GM19193 (cell line): ENCODE measurements around the gene TUBA8.

Experiments
- POLR2A ChIP-seq: IDR thresholded peaks from 4 replicates; pipeline ENCODE4 v1.6.1; 2011; ENCODE audit not compliant: insufficient read depth, insufficient read length; ENCODE audit errors: extremely low read depth

Gene TUBA8

GRCh38 chr22:18075720-18076497 lies 34.7 kb upstream of the TUBA8 start:
- TF ChIP-seq POLR2A: no peak

DNA sequence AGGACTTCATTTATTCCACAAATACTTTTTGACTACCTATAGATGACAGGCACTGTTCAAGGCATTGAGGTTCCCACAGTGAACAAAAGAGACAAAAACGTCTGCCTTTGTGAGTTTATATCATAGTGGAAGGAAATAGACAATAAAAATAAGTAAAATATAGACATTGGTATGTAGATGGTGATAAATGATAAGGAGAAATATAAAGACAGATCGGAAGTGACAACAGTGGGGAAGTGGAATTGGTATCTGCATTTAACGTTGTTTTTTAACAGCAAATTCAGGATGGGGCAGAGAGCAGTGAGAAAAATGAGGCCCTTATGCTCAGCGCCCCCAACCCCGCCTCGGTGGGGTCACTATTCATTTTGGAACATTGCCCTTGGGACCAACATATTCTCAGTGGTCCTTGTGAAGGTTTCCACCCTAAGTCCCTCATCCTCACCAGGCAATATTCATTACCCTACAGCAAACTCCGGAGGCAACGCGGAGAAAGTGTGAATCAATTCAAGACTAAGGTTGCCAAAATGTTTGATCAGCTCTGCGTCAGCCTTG lies 33.4 kb upstream of the TUBA8 start:
- TF ChIP-seq POLR2A: no peak

GRCh38 chr22:18077639-18078328 lies 32.8 kb upstream of the TUBA8 start, which contains the start of gene PEX26:
Gene PEX26 (plus strand): TSS chr22:18077990. CDS start chr22:18078377, 387 bp downstream.
- peak; percentile 74 for TF ChIP-seq POLR2A

DNA sequence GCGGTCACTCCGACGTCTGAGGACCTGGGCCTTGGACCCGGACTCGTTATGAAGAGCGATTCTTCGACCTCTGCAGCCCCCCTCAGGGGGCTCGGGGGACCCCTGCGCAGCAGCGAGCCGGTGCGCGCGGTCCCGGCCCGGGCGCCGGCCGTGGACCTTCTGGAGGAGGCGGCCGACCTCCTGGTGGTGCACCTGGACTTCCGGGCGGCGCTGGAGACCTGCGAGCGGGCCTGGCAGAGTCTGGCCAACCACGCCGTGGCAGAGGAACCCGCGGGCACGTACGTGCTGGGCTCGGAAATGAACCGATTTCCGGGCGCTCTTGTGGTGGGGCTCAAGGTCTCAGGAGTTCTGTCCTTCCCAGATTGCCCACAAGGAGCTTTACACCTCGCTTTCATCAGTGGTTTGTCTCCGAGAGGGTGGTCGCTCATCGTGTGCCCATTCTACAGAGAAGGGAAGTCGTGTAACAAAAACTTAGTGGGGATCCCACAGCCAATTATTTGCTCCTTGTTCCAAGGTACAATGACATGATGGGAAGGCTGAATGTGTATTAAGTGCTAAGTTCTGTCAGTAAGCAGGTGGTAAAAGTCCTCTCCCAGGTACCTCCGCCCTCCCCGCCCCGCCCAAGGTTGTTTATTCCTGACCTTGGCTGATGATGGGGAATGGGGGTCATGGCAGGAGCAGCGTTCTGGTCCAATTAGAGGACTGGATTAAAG lies 32.1 kb upstream of the TUBA8 start:
- peak; percentile 39 for TF ChIP-seq POLR2A

DNA sequence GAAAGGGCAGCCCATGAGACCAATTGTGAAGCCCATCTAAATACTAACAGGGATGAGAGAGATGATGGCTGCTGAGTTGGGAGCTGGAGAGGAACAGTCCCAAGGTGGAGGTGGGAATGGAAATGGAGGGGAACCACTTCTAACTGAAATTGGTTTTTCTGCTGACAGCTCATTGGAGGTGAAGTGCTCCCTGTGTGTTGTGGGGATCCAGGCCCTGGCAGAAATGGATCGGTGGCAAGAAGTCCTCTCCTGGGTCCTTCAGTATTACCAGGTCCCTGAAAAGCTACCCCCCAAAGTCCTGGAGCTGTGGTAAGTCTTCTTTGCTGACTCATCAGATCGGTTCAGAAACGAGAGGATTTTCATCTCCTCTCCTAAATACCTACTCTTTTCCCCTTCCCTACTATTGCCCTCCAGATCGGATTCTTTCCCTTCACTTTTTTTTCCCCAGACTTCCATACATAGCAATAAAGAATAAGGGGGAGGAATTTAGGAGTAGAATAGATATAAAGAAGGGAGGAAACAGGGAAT lies 30.8 kb upstream of the TUBA8 start:
- TF ChIP-seq POLR2A: no peak

GRCh38 chr22:18081416-18081815 lies 29.2 kb upstream of the TUBA8 start:
- no peak for TF ChIP-seq POLR2A

- TF ChIP-seq POLR2A: no peak
Measured at GRCh38 chr22:18082467-18082866, 28.1 kb upstream of the TUBA8 start.

DNA sequence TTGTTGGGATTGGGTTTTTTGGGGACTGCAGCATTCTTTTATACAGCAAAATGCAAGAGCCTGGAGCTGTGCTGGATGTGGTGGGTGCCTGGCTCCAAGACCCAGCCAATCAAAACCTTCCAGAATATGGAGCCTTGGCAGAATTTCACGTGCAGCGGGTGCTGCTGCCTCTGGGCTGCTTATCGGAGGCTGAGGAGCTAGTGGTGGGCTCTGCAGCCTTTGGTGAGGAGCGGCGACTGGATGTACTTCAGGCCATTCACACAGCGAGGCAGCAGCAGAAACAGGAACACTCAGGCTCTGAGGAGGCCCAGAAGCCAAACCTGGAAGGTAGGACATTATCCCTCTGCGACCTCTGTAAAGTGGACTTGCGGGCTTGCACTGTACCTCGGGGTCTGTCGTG lies 27.2 kb upstream of the TUBA8 start:
- TF ChIP-seq POLR2A: no peak

DNA sequence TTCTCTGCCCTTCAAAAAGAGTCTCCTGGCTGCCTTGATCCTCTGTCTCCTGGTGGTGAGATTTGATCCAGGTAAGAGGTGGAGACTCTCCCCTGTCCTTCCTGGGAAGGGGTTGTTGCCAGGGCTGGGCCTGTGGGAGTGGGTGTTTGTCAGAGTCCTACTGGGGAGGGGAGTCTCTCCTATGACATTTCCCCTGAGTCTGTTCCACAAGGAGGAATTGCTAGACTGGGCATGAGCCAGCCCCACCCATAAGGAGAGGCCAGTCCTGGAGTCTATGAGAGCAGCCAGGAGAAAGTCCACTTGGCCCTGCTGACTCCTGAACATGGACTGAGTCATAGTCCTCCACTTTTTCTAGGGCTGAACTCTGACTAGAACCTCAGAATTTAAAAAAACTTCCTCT lies 25.4 kb upstream of the TUBA8 start:
- no peak for TF ChIP-seq POLR2A

DNA sequence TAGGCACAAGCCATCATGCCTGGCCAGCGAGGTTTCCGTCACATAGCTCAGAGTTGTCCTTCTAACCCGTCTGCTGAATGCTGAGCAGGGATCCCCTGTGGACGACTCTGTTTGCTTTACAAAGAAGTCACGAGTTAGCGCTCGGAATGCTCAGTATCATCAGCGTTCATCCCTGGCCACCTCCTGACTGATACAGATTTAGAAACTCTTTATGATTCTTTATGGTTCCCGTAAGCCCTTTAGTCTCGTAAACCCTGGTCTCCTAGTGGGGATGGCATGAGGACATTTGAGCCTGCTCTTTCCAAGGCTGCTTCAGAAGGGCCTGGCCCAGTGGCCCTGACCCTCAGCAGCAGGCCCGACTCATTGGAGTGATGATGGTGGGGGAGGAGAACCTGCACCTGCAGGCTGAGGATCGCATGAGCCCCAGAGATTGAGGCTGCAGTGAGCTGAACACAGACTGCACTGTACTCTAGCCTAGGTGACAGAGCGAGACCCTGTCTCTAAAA lies 23.2 kb upstream of the TUBA8 start:
- TF ChIP-seq POLR2A: no peak

DNA sequence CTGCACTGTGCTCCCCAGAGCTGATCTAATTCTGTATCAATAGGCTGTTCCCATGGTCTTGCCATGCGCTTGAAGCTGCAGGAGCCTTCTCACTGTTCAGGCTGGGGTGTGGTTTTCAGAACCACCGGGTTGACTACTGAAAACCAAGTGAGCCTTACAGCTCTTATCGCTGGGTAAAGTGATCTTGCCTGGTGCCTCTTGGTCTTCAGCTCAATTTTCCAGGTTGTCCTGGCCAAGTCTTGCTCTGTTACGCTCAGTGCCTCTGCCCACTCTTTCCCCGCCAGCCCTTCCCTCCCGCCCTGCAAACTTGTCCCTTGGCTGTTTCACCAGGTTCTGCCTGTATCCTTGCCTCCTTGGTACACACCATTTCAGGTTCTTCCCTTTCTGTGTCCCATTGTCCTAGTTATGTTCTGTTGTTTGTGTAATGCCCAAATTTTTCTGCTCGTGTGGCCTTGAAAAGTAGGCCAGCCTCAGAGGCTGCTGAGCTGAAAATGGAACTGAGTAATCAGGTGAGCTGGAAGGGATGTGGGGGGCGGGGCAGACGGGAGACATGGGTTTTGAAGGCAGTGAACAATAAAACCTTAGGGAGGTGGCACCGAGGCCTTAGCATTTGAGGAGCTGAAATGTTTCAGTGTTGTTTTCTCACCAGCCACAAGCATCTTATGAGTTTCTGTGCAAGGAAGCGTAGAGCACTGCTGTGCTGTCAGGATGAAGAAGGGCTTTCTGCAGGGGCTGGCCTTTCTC lies 21.6 kb upstream of the TUBA8 start:
- TF ChIP-seq POLR2A: no peak

- no peak for TF ChIP-seq POLR2A
Measured at GRCh38 chr22:18090286-18090685, 20.3 kb upstream of the TUBA8 start.

DNA sequence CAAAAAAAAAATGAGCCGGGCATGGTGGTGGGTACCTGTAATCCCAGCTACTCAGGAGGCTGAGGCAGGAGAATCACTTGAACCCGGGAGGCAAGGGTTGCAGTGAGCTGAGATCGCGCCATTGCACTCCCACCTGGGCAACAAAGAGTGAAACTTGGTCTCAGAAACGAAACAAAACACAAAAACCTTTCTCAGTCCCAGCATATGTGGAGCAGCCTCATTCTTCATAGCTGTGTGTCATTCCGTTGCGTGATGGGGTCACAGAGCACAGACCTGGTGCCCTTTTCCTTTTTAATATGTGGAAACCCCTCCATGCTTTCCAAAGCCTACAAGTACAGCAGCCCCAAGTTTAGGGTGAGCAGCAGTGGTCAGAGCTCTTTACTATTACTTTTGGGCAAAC lies 19.1 kb upstream of the TUBA8 start:
- TF ChIP-seq POLR2A: no peak

- no peak for TF ChIP-seq POLR2A
Measured at GRCh38 chr22:18091916-18092526, 18.6 kb upstream of the TUBA8 start.
